Measurements from ENCODE around the gene PTS. TPM values are rescaled to one million over a fixed set of nuclear protein-coding genes. Genes with fewer than 3 reads are reported as not detected.
"Not testable (repeated sequence)": the region's sequence is repeated elsewhere in the genome, so short reads cannot be mapped to it uniquely, and the experiment has no call there.

Gene PTS
- total RNA-seq: 10 to 100 TPM; 33.0 to 36.6 TPM
- long read RNA-seq, transcript PTS-201 (6 exons, 935 nt): major isoform, 17 of 31 reads
- long read RNA-seq, partial matches to known transcripts: 0 of 31 reads
- long read RNA-seq, other reads (novel, unspliced or antisense): 12 of 31 reads

DNA sequence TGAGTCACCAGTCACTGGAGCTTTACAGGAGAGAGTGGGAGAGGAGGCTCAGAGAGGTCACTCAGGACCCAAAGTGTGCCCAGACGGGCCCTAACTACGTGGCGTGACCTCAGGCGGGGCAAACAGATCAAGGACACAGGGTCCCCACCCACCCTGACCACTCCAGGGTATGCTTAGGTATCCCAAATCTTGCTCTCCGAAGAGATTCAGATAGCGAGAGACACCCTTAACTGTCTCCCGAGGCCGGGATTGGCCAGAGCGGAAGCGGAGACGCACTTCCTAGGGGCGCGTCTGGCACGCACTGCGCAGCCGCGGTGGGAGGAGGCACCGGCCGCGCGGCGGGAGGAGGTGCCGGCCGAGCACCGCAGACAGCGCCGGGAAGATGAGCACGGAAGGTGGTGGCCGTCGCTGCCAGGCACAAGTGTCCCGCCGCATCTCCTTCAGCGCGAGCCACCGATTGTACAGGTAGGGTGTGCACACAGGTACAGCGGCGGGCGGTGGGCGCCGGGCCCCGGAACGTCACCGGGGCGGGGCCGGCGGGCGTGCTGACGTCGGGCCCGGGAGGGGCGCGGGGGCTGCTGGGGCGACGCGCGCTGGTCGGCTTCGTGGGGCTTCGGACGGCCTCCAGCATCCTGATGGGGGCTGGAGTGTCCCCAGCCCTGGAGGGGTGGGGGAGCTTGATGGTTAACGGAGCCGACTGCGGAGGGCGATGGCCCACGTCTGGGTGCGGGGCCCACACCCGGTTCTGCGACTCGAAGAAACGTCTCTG, at the start of gene PTS:
Gene PTS (plus strand): TSS at position 367 of the 769 bp plus-strand sequence. CDS start 16 bp downstream, at position 383.
- peak; percentile 97 for ATAC-seq
- peak; percentile 88 to 89 for DNase-seq
- intact Hi-C loops (cut with DNase I, micrococcal nuclease): no loop called here

DNA sequence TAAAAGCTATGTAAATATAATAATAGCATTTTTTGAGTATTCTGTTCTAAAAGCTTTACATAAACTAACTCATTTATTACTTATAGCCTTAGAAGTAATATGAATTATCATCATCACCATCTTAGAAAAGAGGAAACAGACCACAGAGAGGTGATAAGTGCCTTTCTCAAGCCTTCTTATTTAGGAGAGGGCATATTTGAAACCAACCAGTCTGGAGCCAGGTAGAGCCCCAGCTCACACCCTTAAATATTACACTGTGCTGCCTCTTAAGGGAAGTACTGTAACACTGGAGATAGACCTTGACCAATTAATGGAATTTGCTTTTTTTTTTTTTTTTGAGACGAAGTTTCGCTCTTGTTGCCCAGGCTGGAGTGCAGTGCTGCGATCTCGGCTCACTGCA, 48.6 kb upstream of the PTS start:
- DNase-seq (no peak), ATAC-seq (no peak)
- intact Hi-C loops (cut with DNase I, micrococcal nuclease): loop anchor here in 1 of 2 donors (5.0 kb wide), 1 partner anchor 65 kb away; no protein-coding TSS in a partner anchor

DNA sequence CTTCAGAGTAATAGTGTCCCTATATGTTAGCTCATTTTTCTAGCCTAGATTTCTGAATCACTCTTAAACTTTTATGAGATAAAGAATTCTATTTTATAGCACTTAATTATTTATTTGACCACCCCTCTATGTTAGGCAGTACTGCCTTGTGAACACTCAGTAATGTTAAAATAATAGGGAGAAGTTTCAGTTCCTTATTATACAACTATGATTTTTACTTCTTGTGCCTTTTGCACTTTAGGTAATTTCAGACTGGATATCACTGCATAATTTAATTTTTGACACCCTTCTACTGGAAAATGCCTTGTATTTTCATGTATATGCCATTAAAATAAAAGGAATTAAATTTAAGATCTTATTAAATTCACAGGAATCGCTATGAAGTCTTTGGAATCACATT, 47.8 kb upstream of the PTS start:
- ATAC-seq (no peak), DNase-seq (no peak)
- intact Hi-C loops (cut with DNase I, micrococcal nuclease): loop anchor here in 1 of 2 donors (5.0 kb wide), 1 partner anchor 66 kb away; no protein-coding TSS in a partner anchor

DNA sequence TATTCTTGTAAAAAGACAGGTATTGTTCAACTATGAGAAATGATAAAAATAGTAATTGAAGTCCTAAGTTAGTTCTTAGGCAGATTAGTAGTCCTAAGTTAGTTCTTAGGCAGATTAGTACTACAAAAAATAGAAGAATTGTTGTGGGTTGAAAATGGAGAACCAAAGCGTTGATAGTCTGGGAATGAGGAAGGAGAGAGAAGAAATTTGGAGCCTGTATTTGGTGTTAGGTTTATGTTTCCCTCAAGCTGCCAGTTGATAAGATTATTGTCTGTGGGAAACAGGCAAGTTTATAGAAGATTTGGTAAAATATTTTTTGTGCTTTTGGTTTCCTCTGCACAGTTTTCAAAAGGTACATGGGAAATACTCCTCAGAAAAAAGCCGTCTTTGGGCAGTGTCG, 47.3 kb upstream of the PTS start:
- DNase-seq (no peak), ATAC-seq (no peak)
- intact Hi-C loops (cut with DNase I, micrococcal nuclease): loop anchor here in 1 of 2 donors (5.0 kb wide), 1 partner anchor 67 kb away; no protein-coding TSS in a partner anchor

DNA sequence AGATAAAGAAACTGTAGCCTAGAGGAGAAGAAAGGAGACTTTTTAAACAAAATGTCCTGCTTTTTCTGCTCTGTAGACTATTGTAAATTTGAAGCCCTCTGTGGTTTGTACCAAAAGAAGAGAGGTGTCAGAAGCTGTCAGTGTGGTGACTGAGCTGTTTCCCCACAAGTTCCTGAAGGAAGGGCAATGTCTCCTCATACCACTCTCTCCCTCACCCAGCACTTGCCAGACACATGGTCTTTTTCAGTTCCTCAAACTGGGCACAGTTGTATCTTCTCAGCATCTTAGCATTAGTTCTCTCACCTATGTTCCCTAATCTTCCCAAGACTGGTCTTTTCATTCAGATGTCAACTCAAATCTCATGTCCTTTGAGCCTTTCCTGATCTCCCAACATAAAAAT, 46.6 kb upstream of the PTS start:
- intact Hi-C loops (cut with DNase I, micrococcal nuclease): loop anchor here in 1 of 2 donors (5.0 kb wide), 1 partner anchor 67 kb away; no protein-coding TSS in a partner anchor
- ATAC-seq (no peak), DNase-seq (no peak)

DNA sequence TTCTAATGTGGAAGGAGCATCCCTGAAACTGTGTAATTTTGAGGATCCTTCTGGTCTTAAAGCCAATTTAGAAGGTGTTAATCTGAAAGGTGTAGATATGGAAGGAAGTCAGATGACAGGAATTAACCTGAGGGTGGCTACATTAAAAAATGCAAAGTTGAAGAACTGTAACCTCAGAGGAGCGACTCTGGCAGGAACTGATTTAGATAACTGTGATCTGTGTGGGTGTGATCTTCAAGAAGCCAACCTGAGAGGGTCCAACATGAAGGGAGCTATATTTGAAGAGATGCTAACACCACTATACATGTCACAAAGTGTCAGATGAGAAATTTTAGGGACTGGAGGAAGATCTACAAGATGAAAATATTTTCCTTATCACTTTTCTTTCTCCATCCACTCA, 43.4 kb upstream of the PTS start:
- intact Hi-C loops (cut with DNase I, micrococcal nuclease): no loop called here
- ATAC-seq: no peak
- no peak for DNase-seq

- ATAC-seq: no peak
- intact Hi-C loops (cut with DNase I, micrococcal nuclease): no loop called here
- no peak for DNase-seq
These were observed 40.3 kb upstream of the PTS start for GRCh38 chr11:112185883-112186282.

GRCh38 chr11:112186304-112186703, 39.9 kb upstream of the PTS start:
- intact Hi-C loops (cut with DNase I, micrococcal nuclease): no loop called here
- DNase-seq: no peak
- no peak for ATAC-seq

DNA sequence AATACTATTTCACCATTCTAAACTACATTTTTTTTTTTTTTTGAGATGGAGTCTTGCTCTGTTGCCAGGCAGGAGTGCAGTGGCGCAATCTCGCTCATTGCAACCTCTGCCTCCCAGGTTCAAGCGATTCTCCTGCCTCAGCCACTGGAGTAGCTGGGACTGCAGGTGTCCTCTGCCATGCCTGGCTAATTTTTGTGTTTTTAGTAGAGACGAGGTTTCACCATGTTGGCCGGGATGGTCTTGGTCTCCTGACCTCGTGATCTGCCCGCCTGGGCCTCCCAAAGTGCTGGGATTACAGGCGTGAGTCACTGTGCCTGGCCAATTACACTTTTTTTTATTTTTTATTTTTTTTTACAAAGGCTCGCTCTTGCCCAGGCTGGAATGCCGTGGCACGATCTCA, 31.1 kb upstream of the PTS start:
- intact Hi-C loops (cut with DNase I, micrococcal nuclease); DNase-seq; ATAC-seq: not testable (repeated sequence)

GRCh38 chr11:112195951-112196351, 30.3 kb upstream of the PTS start:
- intact Hi-C loops (cut with DNase I, micrococcal nuclease): no loop called here
- ATAC-seq: no peak
- DNase-seq: no peak

DNA sequence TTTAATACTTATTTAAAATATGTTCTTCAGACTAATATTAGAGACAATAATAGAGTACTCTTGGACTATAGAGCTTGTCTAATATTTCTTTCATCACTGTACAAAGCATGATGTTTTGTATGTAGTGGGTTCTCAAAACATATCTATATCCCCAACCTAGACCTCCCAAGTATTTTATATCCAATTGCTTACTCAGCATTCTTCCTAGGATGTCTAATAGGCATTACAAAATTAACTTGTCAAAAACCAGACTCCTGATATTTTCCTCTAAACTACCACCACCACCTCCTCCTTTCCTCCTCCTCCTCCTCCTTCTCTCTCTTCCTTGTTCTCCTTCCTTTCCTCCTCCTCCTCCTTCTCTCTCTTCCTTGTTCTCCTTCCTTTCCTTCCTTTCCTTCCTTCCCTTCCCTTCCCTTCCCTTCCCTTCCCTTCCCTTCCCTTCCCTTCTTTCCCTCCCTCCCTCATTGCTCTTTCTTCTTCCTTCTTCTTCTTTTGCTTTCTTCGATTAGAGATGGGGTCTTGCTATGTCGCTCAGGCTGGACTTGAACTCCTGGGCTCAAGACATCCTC, 29.6 kb upstream of the PTS start:
- DNase-seq: no peak
- intact Hi-C loops (cut with DNase I, micrococcal nuclease): no loop called here
- ATAC-seq: no peak

DNA sequence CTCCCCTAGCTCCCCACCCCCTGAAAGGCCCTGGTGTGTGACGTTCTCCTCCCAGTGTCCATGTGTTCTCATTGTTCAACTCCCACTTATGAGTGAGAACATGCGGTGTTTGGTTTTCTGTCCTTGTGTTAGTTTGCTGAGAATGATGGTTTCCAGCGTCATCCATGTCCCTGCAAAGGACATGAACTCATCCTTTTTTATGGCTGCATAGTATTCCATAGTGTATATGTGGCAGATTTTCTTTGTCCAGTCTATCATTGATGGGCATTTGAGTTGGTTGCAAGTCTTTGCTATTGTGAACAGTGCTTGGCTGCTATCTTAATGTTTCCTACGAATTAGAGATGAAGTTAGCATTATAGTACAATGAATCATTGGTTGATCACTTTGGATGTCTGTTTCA, 27.1 kb upstream of the PTS start:
- intact Hi-C loops (cut with DNase I, micrococcal nuclease); DNase-seq; ATAC-seq: not testable (repeated sequence)

GRCh38 chr11:112200252-112200651, 26.0 kb upstream of the PTS start:
- DNase-seq (no peak), ATAC-seq (no peak)
- intact Hi-C loops (cut with DNase I, micrococcal nuclease): no loop called here

- intact Hi-C loops (cut with DNase I, micrococcal nuclease): no loop called here
- ATAC-seq: no peak
These were observed 20.2 kb upstream of the PTS start for GRCh38 chr11:112206071-112206470.

GRCh38 chr11:112210890-112211289, 15.3 kb upstream of the PTS start:
- ATAC-seq: no peak
- no peak for DNase-seq
- intact Hi-C loops (cut with DNase I, micrococcal nuclease): no loop called here

More at GRCh38 chr11:112206071-112206470, 20.2 kb upstream of the PTS start:
- no peak for DNase-seq

DNA sequence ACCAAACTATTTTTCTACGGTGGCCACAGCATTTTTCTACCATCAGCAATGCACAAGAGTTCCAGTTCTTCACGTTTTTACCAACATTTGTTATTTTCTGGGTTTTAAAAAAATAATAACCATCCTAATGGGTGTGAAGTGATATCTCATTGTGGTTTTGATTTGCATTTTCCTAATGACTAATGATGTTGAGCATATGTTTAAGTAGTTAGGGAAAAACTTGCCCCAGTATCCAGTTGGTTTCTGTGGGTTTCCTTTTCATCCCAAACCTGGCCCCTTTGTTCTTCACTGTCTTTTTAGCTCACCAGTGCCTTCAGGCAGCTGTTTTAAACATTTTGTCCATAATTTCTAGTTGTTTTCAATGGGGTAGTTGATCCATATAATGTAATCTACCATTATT, 14.7 kb upstream of the PTS start:
- ATAC-seq (no peak), DNase-seq (no peak)
- intact Hi-C loops (cut with DNase I, micrococcal nuclease): no loop called here

DNA sequence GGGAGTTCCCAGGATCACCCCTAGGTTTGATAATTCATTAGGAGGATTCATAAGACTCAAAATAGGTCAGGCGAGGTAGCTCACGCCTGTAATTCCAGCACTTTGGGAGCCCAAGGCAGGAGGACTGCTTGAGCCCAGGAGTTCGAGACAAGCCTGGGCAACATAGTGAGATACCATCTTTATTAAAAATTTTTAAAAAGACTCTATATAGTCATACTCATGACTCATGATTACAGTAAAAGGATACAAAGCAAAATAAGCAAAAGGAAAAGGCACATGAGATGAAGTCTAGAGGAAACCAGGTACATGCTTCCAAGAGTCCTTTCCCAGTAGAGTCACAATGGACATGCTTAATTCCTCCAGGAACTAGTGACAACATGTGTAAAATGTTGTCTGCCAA, 13.9 kb upstream of the PTS start:
- ATAC-seq: no peak
- no peak for DNase-seq
- intact Hi-C loops (cut with DNase I, micrococcal nuclease): no loop called here

GRCh38 chr11:112212710-112213109, 13.5 kb upstream of the PTS start:
- ATAC-seq (no peak), DNase-seq (no peak)
- intact Hi-C loops (cut with DNase I, micrococcal nuclease): no loop called here

DNA sequence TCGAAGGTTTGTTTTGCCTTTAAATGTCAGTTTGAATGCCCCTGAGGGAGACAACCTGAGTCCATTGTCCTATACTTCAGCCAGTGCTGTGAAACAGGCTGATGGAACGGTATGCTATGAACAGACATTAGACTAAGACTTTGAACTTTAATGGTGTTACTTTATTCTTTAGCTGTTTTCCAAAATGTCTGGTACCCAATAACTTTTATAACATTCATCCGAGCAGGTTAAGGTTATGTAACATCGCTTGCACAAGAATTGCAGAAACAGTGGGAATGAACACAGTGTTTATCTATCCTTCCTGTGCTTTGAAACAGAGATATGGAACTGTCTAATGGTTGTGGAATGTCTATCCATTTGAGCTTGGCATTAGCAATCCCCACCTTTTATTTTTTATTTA, 12.5 kb upstream of the PTS start:
- ATAC-seq (no peak), DNase-seq (no peak)
- intact Hi-C loops (cut with DNase I, micrococcal nuclease): no loop called here

DNA sequence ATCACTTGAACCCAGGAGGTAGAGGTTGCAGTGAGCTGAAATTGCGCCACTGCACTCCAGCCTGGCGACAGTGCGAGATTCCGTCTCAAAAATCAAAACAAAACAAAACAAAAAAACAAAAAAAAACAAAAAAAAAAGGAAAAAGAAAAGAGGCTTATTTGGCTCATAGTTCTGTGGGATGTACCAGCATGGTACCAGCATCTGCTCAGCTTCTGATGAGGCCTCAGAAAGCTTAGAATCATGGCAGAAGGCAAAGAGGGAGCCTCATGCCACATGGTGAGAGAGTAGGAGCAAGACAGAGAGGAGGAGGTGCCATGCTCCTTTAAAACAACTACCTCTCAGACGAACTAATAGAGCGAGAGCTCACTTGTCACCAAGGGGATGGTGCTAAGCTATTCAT, 10.6 kb upstream of the PTS start:
- intact Hi-C loops (cut with DNase I, micrococcal nuclease): no loop called here
- DNase-seq (no peak), ATAC-seq (no peak)

Measured in left colon (tissue), 2 donors.